Caco-2 (cell line): ENCODE results near the gene ZFP3. TPM values are rescaled to one million over a fixed set of nuclear protein-coding genes. Genes with fewer than 3 reads are reported as not detected.

Experiments used
- BruUV-seq: library from RNA; stranded (reverse); fragments of 400-500 nt; replicated peaks from 2 replicates; lab custom pipeline; 2021; lab: Mats Ljungman, UMichigan
- CTCF ChIA-PET: fragments of 300-600 bp; sonication (Branson Sonifier 250); formaldehyde crosslinking; loops from one replicate; lab custom pipeline; 2022; ENCODE audit warnings: antibody characterized with exemption; lab: Charles Lee
- POLR2A ChIA-PET: fragments of 300-600 bp; sonication (Branson Sonifier 250); formaldehyde crosslinking; loops from one replicate; lab custom pipeline; 2022; ENCODE audit warnings: antibody characterized with exemption; lab: Charles Lee
- DNase-seq, 2 experiments: peaks; one replicate each; pipeline versions ENCODE4 v3.0.0 to v3.0.0-alpha.2; 2020 to 2022
- H3K27me3 ChIP-seq: replicated peaks from 2 replicates; pipeline ENCODE4 v1.6.0; 2011; ENCODE audit warnings: low read length; ENCODE audit not compliant: control insufficient read depth, insufficient read depth
- H3K36me3 ChIP-seq: 2 replicates; pipeline ENCODE4 v1.5.1; 2011; ENCODE audit warnings: low read length; ENCODE audit not compliant: control insufficient read depth, insufficient read depth
- H3K4me1 ChIP-seq: fragments of 250-450 bp; sonication (Bioruptor Pico); 2 replicates; pipeline ENCODE4 v1.5.1; 2020; ENCODE audit warnings: mild to moderate bottlenecking
- H3K4me3 ChIP-seq: 2 replicates; pipeline ENCODE4 v1.5.1; 2011; ENCODE audit warnings: low read depth, mild to moderate bottlenecking, control low read depth, low read length
- H3K9me3 ChIP-seq: fragments of 250-450 bp; sonication (Bioruptor Pico); 2 replicates; pipeline ENCODE4 v1.5.1; 2020; ENCODE audit warnings: mild to moderate bottlenecking, moderate library complexity
- H3K27ac Mint-ChIP-seq: one replicate; pipeline ENCODE4 v1.8.0; 2022; ENCODE audit warnings: mixed read lengths; ENCODE audit not compliant: unreplicated experiment
- H3K27me3 Mint-ChIP-seq: one replicate; pipeline ENCODE4 v1.8.0; 2022; ENCODE audit warnings: mixed read lengths; ENCODE audit not compliant: insufficient read depth, unreplicated experiment
- H3K36me3 Mint-ChIP-seq: one replicate; pipeline ENCODE4 v1.8.0; 2022; ENCODE audit warnings: mild to moderate bottlenecking, mixed read lengths; ENCODE audit not compliant: insufficient read depth, unreplicated experiment
- H3K4me1 Mint-ChIP-seq: one replicate; pipeline ENCODE4 v1.8.0; 2022; ENCODE audit warnings: low read depth, mixed read lengths; ENCODE audit not compliant: unreplicated experiment
- H3K4me3 Mint-ChIP-seq: one replicate; pipeline ENCODE4 v1.8.0; 2022; ENCODE audit warnings: mild to moderate bottlenecking, moderate library complexity, mixed read lengths; ENCODE audit not compliant: unreplicated experiment
- H3K9me3 Mint-ChIP-seq: one replicate; pipeline ENCODE4 v1.8.0; 2022; ENCODE audit warnings: mixed read lengths; ENCODE audit not compliant: unreplicated experiment
- intact Hi-C: fragments of 100-400 bp; cut with micrococcal nuclease; formaldehyde crosslinking; loops from one replicate; pipeline ENCODE4 v1.10.0; 2022; ENCODE audit not compliant: unreplicated experiment
- total RNA-seq: library from RNA; stranded (reverse); gene quantifications from 2 replicates; pipeline ENCODE4 v1.2.3, GENCODE V29; 2022
- TF ChIP-seq, protein P1 (sequence below), 2 experiments: fragments of 200-600 bp in 1 of 2; IDR thresholded peaks; 1 replicate in 1 of 2; 2 replicates in 1 of 2; pipeline versions ENCODE4 v1.5.1 to v1.8.0; 2011 to 2022; ENCODE audit warnings: antibody characterized with exemption in 1 of 2, control low read depth in 1 of 2, inconsistent platforms in 1 of 2, low read depth in 1 of 2, low read length in 1 of 2, mild to moderate bottlenecking in 1 of 2, moderate library complexity in 1 of 2; ENCODE audit not compliant: insufficient read depth in 1 of 2, severe bottlenecking in 1 of 2, unreplicated experiment in 1 of 2

The ZFP3 gene
- total RNA-seq, 1 experiment from 2014 or later = 3.7 TPM

DNA sequence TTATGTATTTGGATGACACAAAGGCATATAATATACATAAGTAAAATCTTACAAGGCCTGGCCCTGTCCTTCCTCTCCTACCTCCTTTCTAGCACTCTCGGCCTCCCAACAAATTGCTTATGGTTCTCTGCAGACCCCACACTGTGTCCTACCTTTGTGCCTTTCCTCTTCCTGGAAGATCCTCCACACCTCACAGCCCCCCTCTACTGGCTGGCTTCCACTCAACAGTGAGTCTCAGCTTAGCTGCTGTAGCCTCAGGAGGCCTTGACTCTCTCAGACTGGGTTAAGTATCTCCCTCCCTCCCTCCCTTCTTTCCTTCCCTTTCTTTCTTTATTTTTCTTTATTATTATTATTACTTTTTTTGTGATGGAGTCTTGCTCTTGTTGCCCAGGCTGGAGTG lies 34.7 kb upstream of the ZFP3 start:
- Histone ChIP-seq H3K36me3 (no peaks in the 10 kb centered on the region), H3K4me3 (no peak overlapping the region), H3K27me3 (no peaks in the 10 kb centered on the region), H3K9me3 (no peaks in the 10 kb centered on the region), H3K4me1 (no peaks in the 10 kb centered on the region)
- no TSS peak for BruUV-seq
- no peak overlapping the region for H3K27ac Mint-ChIP-seq
- no peak overlapping the region for H3K4me3 Mint-ChIP-seq
- H3K4me1 Mint-ChIP-seq = no peaks in the 10 kb centered on the region
- TF ChIP-seq, protein P1, sequence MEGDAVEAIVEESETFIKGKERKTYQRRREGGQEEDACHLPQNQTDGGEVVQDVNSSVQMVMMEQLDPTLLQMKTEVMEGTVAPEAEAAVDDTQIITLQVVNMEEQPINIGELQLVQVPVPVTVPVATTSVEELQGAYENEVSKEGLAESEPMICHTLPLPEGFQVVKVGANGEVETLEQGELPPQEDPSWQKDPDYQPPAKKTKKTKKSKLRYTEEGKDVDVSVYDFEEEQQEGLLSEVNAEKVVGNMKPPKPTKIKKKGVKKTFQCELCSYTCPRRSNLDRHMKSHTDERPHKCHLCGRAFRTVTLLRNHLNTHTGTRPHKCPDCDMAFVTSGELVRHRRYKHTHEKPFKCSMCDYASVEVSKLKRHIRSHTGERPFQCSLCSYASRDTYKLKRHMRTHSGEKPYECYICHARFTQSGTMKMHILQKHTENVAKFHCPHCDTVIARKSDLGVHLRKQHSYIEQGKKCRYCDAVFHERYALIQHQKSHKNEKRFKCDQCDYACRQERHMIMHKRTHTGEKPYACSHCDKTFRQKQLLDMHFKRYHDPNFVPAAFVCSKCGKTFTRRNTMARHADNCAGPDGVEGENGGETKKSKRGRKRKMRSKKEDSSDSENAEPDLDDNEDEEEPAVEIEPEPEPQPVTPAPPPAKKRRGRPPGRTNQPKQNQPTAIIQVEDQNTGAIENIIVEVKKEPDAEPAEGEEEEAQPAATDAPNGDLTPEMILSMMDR (IDR thresholded peaks at IDR 0.05; ENCODE audit: insufficient read depth in 1 of 2, low read depth in 1 of 2, low read length in 1 of 2, severe bottlenecking in 1 of 2, unreplicated experiment in 1 of 2) = no peak
- H3K27me3 Mint-ChIP-seq = no peaks in the 10 kb centered on the region
- H3K36me3 Mint-ChIP-seq = no peaks in the 10 kb centered on the region
- ChIA-PET CTCF (interaction anchor here (0.6 kb wide), 1 partner anchor 221 kb away, joined by 5 read pairs; no protein-coding TSS in a partner anchor), POLR2A (no interaction called here)
- H3K9me3 Mint-ChIP-seq = no peaks in the 10 kb centered on the region
- intact Hi-C loops = no loop called here
- no peak for DNase-seq

DNA sequence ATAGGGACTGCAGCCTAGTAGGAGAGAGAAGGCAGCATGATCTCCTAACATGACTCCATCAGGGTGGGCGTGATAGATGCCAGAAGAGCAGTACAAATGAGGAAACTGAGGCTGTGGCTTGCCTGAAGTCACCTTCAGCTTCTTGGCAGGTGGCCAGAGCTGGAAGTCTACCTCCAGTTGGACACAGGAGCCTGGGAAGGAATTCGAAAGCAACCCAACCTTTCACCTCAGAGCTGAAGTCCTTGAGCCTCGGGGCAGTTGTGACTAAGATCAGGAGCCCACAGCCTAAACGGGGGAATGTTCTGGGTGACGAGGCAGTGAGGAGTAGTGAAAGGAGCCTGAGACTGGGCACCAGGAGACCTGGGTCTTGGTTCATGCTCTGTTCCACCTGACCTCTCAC lies 33.6 kb upstream of the ZFP3 start:
- ChIA-PET POLR2A (no interaction called here), CTCF (no interaction called here)
- no peak overlapping the region for H3K27ac Mint-ChIP-seq
- no peak for DNase-seq
- BruUV-seq = no TSS peak
- Histone ChIP-seq H3K4me3 (no peak overlapping the region), H3K27me3 (no peaks in the 10 kb centered on the region), H3K4me1 (no peaks in the 10 kb centered on the region), H3K9me3 (no peaks in the 10 kb centered on the region), H3K36me3 (no peaks in the 10 kb centered on the region)
- no peaks in the 10 kb centered on the region for H3K27me3 Mint-ChIP-seq
- intact Hi-C loops = no loop called here
- no peaks in the 10 kb centered on the region for H3K36me3 Mint-ChIP-seq
- no peaks in the 10 kb centered on the region for H3K4me1 Mint-ChIP-seq
- TF ChIP-seq, protein P1 (IDR thresholded peaks at IDR 0.05; ENCODE audit: insufficient read depth in 1 of 2, low read depth in 1 of 2, low read length in 1 of 2, severe bottlenecking in 1 of 2, unreplicated experiment in 1 of 2) = no peak
- no peaks in the 10 kb centered on the region for H3K9me3 Mint-ChIP-seq
- no peak overlapping the region for H3K4me3 Mint-ChIP-seq

DNA sequence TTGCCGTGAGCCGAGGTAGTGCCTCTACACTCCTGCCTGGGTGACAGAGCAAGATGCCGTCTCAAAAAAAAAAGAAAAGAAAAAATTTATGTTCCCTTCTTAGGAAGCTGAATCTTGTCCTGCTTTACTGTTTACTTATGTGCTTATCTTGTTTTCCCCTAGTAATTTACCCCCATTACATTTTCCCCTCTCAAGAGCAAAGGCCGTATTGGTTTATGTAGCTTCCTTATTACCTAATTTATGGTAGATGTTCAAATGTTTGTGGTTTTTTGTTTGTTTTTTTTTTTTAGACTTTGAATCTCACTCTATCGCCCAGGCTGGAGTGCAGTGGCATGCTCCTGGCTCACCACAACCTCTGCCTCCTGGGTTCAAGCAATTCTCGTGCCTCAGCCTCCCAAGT lies 32.8 kb upstream of the ZFP3 start:
- DNase-seq = no peak
- ChIA-PET CTCF (interaction anchor here (0.6 kb wide), 1 partner anchor 12 kb away, joined by 5 read pairs; no protein-coding TSS in a partner anchor), POLR2A (no interaction called here)
- no peaks in the 10 kb centered on the region for H3K4me1 Mint-ChIP-seq
- no peaks in the 10 kb centered on the region for H3K27me3 Mint-ChIP-seq
- TF ChIP-seq, protein P1 (IDR thresholded peaks at IDR 0.05; ENCODE audit: insufficient read depth in 1 of 2, low read depth in 1 of 2, low read length in 1 of 2, severe bottlenecking in 1 of 2, unreplicated experiment in 1 of 2) = no peak
- Histone ChIP-seq H3K9me3 (no peaks in the 10 kb centered on the region), H3K27me3 (no peaks in the 10 kb centered on the region), H3K36me3 (no peaks in the 10 kb centered on the region), H3K4me1 (no peaks in the 10 kb centered on the region), H3K4me3 (no peak overlapping the region)
- BruUV-seq = no TSS peak
- intact Hi-C loops = no loop called here
- H3K9me3 Mint-ChIP-seq = no peaks in the 10 kb centered on the region
- H3K36me3 Mint-ChIP-seq = no peaks in the 10 kb centered on the region
- H3K27ac Mint-ChIP-seq = no peak overlapping the region
- H3K4me3 Mint-ChIP-seq = no peak overlapping the region
